HG02759 (cell line): ENCODE results near the gene RNF207.

Source experiments
- ATAC-seq: cut with Tn5 transposase; IDR thresholded peaks from one replicate; pipeline ENCODE4 v1.9.1; 2021; ENCODE audit warnings: mild to moderate bottlenecking, moderate library complexity; ENCODE audit not compliant: unreplicated experiment

RNF207 gene

DNA sequence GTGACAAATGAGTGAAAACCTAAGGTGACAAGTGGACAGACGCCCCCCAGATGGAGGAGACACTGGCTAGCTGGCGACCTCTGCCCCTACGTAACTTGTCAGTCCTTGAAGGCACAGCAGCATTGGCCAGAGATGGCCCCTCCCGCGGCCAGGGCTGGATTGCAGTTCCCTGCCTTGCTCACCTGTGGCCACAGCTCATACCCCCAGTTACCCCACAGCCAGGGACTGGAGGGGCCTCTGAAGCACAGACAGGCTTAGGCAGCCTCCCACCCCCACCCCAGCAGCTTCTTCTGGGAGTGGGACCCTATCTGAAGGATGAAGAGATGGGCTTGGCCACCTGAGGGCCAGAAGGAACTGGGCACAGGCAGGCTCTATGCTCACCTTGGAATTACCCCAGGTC, 41.7 kb downstream of the RNF207 start:
- ATAC-seq, result no peak

DNA sequence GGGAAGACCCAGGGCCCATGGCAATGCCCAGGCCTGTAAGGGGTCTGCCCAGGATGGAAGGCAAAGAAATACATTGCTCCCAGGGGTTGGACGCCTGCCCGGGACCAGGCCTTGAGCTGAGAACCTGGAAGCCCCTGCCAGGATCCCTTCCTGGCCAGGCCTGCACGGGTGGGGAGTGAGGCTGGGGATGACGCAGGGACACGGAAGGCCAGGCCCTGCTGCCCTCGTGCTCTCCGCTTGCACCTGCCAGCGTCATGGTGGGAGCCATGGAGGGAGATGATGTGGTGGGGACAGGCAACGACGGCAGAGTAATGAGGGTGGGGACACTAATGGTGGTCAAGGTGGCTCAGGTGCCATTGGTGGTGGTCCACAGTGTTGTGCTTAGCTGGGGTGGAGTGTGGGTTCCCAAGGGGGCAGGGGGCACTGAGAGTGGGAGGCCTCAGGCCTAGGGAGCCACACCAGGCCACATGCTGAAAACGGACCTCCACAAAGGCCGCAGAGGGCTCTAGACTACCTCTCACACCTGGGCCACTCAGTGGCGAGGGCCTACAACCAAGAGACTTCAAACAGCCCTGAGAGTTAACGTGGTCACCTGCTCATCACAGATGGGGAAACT, 42.4 kb downstream of the RNF207 start:
- no peak for ATAC-seq

GRCh38 chr1:6248932-6249738, 43.2 kb downstream of the RNF207 start:
- ATAC-seq, result no peak

GRCh38 chr1:6249739-6250689, 44.1 kb downstream of the RNF207 start:
- ATAC-seq, result no peak

DNA sequence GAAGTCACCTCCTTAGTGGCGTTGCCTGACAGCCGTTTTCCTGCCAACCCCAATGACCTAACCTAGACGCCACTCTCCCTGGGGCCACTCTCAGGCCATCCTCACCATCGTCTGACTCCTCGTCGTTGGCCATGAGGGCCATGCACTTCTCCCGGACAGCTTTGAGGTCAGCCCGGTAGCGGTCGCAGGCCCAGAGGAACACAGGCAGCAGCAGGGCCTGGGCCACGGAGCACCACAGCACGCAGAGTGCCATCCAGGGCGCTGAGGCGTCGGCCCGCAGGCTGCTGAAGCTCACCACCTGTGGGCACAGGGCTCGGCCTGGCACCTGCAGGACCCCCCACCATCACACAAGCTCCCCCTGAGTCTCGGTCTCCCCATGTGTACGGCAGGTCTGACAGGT, 45.3 kb downstream of the RNF207 start:
- no peak for ATAC-seq

GRCh38 chr1:6251681-6252373, 45.9 kb downstream of the RNF207 start:
- no peak for ATAC-seq

DNA sequence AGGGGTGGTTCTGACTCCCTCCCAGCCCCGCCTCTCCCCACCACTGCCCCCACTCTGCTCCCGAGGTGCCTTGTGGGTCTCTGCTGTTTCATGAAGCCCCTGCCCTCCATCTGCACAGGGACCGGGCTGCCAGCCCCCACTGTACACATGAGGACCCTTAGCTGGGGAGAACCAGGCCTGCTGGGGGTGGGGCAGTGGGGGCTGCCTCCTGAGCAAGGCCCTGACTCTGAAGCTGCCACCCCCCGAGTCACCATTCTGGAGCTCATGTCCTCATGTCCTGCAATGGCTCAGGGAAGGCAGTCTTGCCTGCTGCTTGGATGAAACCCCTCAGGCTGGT, 46.4 kb downstream of the RNF207 start:
- no peak for ATAC-seq

GRCh38 chr1:6253380-6253779, 47.5 kb downstream of the RNF207 start:
- ATAC-seq, result no peak

GRCh38 chr1:6254691-6255090, 48.8 kb downstream of the RNF207 start:
- no peak for ATAC-seq

DNA sequence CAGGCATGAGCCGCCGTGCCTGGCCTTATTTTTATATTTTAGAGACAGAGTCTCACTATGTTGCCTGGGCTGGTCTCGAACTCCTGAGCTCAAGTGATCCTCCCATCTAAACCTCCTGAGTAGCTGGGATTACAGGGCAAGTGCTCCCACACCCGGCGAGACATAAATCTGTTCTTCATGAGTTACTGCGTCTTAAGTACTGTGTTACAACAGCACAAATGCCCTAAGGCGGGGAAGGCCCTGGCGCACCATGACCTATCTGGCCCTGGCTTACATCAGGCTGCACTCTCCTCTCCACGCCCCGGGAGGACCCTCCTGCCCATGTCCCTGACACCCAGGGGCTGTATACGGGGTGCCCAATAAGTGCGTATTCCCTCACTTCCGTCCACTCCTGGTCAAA, 50.7 kb downstream of the RNF207 start:
- ATAC-seq, result no peak

- ATAC-seq, result no peak
These were observed 51.7 kb downstream of the RNF207 start for GRCh38 chr1:6257541-6258069.

DNA sequence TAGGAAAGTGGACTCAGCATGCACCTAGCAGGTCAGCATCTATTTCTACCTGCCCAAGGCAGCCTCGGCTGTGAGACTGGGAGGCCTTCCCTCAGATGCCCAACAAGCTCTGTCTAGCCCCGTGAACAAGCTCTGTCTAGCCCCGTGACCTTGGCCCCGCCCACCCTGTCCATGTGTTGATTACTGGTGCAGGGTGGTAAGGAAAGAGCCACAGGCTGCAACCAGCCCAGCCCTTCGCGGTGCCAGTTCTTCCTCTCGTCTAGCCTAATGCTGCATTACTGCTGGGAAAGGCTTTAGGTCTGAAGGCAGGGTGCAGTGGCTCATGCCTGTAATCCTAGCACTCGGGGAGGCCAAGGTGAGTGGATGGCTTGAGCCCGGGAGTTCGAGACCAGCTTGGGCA, 52.8 kb downstream of the RNF207 start:
- ATAC-seq, result no peak

GRCh38 chr1:6259491-6260362, 53.8 kb downstream of the RNF207 start:
- peak; percentile 60 for ATAC-seq

DNA sequence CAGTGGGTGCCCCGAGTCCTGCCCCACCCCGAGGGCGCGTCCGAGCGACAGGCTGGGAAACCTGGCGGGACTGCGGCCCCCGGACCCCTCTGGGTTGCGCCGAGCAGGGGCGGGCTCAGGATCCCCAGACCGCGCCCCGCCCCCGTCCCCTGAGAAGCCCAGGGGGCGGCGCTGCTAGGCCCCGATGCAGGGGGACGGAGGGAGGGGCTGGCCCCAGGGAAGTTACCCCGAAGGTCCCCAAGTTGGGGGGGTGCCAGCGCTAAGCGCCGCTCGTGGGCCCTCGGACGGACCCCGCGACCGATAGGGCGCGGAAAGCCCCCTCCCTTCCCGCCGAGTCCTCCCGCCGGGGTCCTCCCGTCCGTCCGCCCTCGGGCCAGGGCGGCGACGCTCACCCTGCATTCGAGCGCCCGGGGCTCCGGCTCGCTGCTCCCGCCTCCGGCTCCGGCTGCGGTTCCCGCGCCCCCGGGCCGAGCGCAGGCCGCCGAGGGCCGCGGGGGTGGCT, 54.6 kb downstream of the RNF207 start:
- peak; percentile 36 for ATAC-seq

DNA sequence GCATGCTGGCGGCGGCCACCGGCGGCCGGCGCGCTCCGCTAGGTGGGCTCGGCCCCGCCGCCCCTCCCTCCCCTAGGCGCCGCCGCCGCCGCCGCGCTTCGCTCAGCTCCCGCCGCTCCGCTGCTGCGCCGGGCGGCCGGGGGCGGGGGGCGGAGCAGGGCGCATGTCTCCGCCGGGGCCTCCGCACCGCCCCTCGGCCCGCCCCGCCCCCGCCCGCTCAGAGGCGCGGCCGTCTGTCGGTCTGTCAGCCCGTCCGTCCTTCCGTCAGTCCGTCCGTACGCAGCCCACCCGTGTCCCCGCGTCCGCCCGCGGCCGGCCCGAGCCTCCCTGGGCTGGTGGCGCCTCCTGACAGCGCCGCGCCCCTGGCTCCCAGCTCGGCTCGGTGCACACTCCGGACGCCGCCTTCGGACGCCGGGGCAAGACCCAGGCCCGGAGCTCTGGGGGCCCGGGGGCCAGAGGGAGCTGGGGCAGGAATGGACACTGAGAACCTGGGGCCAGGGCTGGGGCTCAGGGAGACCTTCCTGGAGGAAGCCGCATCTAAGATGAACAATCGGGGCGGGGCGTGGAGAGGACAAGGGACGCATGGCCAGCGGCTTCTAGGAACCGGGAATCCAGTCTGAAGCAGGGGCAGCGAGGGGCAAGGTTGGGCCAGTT, 55.2 kb downstream of the RNF207 start, which contains the start of gene GPR153:
Gene GPR153, minus strand, starts transcription at position 138 of the 654 bp plus-strand sequence. CDS start 6,193 bp downstream, outside the sequence.
- ATAC-seq, result peak; percentile 56

DNA sequence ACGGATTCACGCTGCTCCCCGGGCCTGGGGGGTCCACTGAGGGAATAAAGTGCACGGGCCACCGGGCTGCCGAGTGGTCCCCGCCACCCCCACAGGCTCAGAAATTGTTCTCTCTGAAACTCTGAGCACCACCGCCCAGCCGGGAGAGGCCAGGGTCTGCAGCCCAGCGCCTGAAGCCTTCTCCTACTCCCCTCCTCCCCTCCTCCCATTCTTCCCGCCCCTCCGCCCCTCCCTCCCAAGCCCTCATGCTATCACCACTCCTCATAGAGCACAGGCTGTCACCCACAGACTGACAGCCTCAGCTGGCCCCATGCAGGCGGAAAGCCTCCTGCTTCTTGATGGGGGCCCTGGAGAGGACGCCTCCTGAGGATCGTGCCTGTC, 55.7 kb downstream of the RNF207 start:
- ATAC-seq, result no peak

DNA sequence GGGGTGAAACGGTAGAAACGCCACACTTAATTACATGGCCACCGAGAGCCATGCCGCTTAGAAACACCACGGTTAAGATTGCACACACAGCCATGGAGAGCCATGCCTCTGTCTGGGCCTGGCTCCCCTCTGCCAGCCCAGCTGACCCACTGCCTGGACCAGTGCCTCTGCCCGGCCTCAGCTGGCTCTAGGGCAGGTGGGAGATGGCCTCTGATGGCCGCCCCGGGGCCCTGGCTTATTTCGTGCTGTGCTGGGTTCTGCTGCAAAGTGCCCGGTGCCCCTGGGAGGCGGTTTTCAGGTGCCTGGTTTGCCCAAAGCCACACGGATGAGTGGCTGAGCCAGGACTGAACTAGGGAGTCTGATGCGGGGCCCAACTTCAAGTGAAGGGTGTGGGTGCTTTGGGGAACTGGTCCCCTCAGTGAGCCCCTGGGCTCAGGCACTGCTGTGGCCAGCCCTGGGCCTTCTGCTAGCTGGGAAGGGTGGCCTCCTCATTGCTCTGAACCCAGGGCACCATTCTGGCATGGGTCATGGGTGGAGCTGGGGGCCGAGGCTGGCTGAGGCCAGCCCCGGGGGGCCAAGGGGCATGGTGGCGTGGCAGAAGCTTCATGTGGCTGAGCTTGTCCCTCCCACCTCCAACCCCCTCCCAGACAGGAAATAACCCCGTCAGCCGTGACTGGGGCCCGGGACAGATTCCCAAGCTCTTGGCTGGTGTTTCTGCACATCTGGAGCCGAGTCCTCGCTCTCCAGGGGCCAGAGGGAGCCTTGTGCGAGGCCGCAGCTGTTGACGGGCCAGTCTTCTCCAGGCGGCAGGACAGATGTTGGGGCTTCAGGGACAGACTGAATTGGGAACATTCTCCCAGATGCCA, 56.9 kb downstream of the RNF207 start:
- ATAC-seq, result no peak

DNA sequence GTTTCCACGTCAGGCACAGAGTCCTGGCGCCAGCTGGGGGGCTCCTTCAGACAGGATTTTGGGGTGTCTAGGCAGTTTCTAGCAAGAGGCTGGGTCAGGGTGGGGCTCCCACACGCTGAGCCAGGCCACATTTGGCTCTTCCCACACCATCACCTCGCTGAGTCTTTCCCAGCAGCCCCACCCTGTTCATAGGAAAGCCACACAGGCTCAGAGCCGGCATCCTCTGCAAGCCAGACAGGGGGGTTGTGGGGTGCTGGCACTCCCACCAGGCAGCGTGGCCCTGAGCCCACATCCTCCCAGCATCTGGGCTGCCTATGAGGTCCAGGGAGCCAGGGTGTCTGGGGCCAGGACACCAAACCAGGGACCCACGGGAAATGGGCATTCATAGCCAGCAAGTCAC, 57.8 kb downstream of the RNF207 start:
- no peak for ATAC-seq
